GM12872 (cell line): ENCODE data around the gene ADRM1.

Experiments used
- CTCF ChIP-seq: IDR thresholded peaks from 3 replicates; pipeline ENCODE4 v1.5.1; 2011; ENCODE audit warnings: low read depth, mild to moderate bottlenecking, low read length, moderate library complexity; ENCODE audit not compliant: insufficient read depth

Gene ADRM1

DNA sequence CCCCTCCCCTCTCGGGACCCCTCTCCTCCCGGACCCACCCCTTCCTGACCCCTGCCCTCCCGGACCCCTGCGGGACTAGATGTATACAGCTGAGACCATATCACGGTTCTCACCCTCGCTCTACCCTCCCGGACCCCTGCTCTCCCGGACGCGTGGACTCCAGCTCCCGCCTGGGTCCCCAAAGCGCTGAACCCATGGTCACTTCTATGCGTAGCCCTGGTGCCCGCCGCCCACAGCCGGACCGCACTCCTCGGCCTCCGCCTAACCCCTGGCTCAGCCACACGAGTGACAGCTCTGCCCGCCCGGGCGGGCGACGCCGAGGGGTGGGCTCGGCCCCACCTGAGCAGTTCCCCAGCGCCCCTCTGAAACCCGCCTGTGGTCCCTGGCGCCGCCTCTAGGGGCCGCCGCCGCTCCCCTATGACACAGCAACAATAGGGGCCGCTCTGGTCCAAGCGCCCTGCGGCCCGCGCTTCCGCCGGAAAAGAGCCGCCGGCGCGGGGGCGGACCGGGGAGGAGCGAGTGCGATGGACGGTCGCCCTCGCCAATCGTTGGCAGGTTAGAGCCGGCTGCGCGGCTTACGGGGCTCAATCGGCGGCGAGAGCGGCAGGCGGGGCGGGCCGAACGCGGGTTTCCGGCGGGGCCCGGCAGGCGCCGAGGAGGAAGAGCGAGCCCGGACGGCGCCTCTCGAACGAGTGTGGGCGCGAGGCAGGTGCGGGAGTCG lies at the start of gene ADRM1:
Gene ADRM1, plus strand, starts transcription at position 657 of the 721 bp plus-strand sequence. CDS start 572 bp downstream, outside the sequence.
- TF ChIP-seq CTCF, result peak; percentile 75

- TF ChIP-seq CTCF, result no peak
These were observed 49.4 kb upstream of the ADRM1 start for GRCh38 chr20:62253398-62253797.

DNA sequence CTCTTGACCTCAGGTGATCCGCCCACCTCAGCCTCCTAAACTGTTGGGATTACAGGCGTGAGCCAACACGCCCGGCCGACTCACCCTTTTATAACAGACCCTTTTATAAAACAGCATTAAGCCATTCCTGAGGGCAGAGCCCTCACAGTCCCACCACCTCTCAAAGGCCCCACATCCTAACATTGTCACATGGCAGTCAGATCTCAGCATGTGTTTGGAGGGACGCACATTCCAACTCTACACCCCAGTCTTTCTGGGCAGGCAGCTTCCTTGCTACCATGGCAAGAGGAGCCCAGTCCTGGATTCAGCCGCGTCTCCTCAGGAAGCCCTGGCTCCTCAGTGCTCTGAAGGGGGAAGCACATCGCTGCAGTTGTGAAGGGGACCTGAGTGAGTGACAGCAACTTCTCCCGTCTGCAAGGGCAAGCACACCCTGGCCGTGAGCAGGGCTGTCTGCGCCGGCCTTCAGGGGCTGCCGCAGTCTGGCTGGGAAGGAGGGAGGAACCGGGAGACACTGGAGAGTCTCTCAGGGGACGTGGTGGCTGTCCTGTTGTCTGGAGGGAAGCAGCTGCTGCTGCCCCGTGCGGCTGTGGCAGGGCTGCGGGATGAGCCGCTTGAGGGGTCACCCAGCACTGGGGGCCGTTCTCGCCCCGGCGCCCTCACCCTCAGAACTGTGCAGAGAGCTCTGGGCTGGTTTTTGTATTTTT lies 48.6 kb upstream of the ADRM1 start:
- no peak for TF ChIP-seq CTCF

- TF ChIP-seq CTCF, result no peak
These were observed 46.8 kb upstream of the ADRM1 start for GRCh38 chr20:62255976-62256375.

DNA sequence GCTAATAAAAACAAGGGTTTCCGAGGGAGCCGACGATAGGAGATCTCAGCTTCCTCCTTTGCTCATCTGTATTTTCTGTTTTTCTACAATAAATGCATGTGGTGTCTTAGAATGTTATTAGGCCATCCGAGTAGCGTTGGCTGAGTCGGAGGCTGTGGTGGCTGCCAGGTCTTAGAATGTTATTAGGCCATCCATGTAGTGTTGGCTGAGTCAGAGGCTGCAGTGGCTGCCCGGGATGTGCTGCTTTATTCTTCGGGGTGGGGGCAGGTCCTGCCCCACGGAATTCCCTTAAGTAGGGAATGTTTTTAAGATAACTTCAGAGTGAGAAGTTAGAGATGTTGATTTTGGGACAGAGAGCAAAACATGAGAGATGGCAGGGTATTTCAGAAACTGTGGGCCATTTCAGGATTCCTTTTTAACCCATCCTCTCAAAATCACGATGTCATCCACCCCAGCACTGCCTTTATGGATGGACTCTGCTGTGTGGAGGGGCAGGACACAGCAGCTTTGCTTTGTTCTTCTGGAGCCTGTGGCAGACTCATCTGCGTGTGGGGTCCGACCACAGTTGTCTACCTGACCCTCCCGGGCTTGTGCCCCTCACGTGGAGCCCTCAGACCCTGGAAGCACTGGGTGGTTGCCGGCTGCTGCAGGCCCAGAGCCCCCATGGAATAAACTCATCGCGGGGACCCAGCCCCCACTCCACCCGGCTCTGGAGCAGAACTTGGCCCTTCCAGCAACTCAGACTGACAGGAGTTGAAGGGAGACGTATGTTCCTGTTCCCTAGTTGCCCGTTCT lies 44.1 kb upstream of the ADRM1 start:
- TF ChIP-seq CTCF, result no peak

DNA sequence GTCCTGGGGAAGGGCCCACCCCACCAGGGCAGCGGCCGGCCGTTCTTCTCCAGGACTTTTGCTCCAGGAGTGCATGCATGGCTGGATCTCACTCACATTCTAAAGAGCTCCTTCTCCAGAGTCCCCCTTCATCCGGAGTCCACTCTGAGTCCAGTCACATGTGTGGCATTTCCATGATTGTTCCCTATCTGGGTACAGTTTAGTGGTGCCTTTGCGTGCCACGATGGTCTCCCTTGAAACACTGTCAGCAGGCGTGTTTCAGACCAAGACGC lies 43.6 kb upstream of the ADRM1 start:
- no peak for TF ChIP-seq CTCF

DNA sequence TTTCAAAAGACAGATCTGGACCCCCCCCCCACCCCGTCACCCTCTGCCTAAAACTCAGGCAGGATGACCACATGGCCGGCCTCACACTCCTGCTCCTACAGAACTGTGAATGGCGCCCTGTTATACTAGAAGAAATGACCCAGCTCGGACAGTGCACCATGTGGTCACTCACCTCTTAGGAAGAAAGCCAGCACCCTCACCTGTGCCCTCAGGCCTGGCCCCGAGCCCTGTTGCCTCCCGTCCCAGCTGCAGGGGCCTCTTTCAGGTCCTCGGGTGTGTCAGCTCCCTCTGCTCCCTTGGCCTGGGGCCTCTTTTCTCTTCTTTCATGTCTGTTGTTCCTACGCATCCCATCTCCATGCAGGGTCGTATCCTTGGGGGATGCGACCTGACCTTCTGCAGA lies 40.7 kb upstream of the ADRM1 start:
- TF ChIP-seq CTCF, result no peak
